NCI-H2227 treated with DMSO at 0.1 percent for 48 hours (cell line): ENCODE data around the gene CWC15.
"Not testable (repeated sequence)": the region's sequence is repeated elsewhere in the genome, so short reads cannot be mapped to it uniquely, and the experiment has no call there.

ENCODE experiments used
- DNase-seq: peaks from one replicate; lab custom pipeline; 2025; lab: John Stamatoyannopoulos, UW

Gene CWC15

GRCh38 chr11:94973099-94973968, at the start of gene CWC15, which contains the start of gene KDM4D:
TSS of gene CWC15 (minus strand) at chr11:94973556. CDS start at chr11:94972185, 1,371 bp downstream.
TSS of gene KDM4D (plus strand) at chr11:94973709. CDS start at chr11:94997373, 23,664 bp downstream.
- DNase-seq = peak; percentile 88

- DNase-seq = not testable (repeated sequence)
These were observed 48.1 kb upstream of the CWC15 start for GRCh38 chr11:95021468-95021867.

- no peak for DNase-seq
These were observed 42.8 kb upstream of the CWC15 start for GRCh38 chr11:95016139-95016538.

GRCh38 chr11:95014184-95014821, 40.9 kb upstream of the CWC15 start:
- no peak for DNase-seq

- DNase-seq = no peak
These were observed 38.0 kb upstream of the CWC15 start for GRCh38 chr11:95011376-95011775.

GRCh38 chr11:95005642-95006041, 32.3 kb upstream of the CWC15 start:
- DNase-seq = no peak

GRCh38 chr11:95003716-95004115, 30.4 kb upstream of the CWC15 start:
- DNase-seq = no peak

- no peak for DNase-seq
These were observed 24.9 kb upstream of the CWC15 start for GRCh38 chr11:94998285-94998684.

GRCh38 chr11:94997437-94997836, 24.1 kb upstream of the CWC15 start:
- DNase-seq = no peak

- no peak for DNase-seq
These were observed 20.1 kb upstream of the CWC15 start for GRCh38 chr11:94993400-94993943.

- no peak for DNase-seq
These were observed 15.4 kb upstream of the CWC15 start for GRCh38 chr11:94988748-94989147.

- DNase-seq = no peak
These were observed 14.0 kb upstream of the CWC15 start for GRCh38 chr11:94987378-94987777.

GRCh38 chr11:94975599-94975998, 2.2 kb upstream of the CWC15 start:
- no peak for DNase-seq

GRCh38 chr11:94974178-94974577, 822 bp upstream of the CWC15 start:
- DNase-seq = no peak

GRCh38 chr11:94972700-94973098, 657 bp downstream of the CWC15 start:
- DNase-seq = no peak

GRCh38 chr11:94968334-94968958, 4.9 kb downstream of the CWC15 start:
- DNase-seq = peak; percentile 11

- no peak for DNase-seq
These were observed 8.4 kb downstream of the CWC15 start for GRCh38 chr11:94964934-94965333.

GRCh38 chr11:94961255-94961654, 12.1 kb downstream of the CWC15 start:
- DNase-seq = no peak

GRCh38 chr11:94960488-94960887, 12.9 kb downstream of the CWC15 start:
- no peak for DNase-seq

- no peak for DNase-seq
These were observed 14.2 kb downstream of the CWC15 start for GRCh38 chr11:94959179-94959578.

GRCh38 chr11:94958121-94958696, 15.1 kb downstream of the CWC15 start:
- DNase-seq = no peak

GRCh38 chr11:94956963-94957362, 16.4 kb downstream of the CWC15 start:
- no peak for DNase-seq
